ENCODE measurements around the gene MEMO1.

- TF ChIP-seq RARB (CRISPR knock-in tag; IDR thresholded peaks at IDR 0.05): no peak
- no peak for TF ChIP-seq ZFP30 (CRISPR knock-in tag; IDR thresholded peaks at IDR 0.05)
- TF ChIP-seq ZC3H10 (CRISPR knock-in tag; IDR thresholded peaks at IDR 0.05): no peak
- no peak for TF ChIP-seq ARNTL (CRISPR knock-in tag; IDR thresholded peaks at IDR 0.05; ENCODE audit: borderline replicate concordance, low read depth)
- TF ChIP-seq ZFP3 (CRISPR knock-in tag; IDR thresholded peaks at IDR 0.05): no peak
- TF ChIP-seq GLIS3 (CRISPR knock-in tag; IDR thresholded peaks at IDR 0.05): no peak
- TF ChIP-seq ISL1 (CRISPR knock-in tag; IDR thresholded peaks at IDR 0.05): no peak
- no peak for TF ChIP-seq POU6F1 (CRISPR knock-in tag; IDR thresholded peaks at IDR 0.05; ENCODE audit: borderline replicate concordance, low read depth)
- TF ChIP-seq PATZ1 (CRISPR knock-in tag; IDR thresholded peaks at IDR 0.05; ENCODE audit: borderline replicate concordance): no peak
- no peak for TF ChIP-seq TOX (CRISPR knock-in tag; IDR thresholded peaks at IDR 0.05; ENCODE audit: borderline replicate concordance)
- TF ChIP-seq ESRRG (CRISPR knock-in tag; IDR thresholded peaks at IDR 0.05): no peak
Observed at GRCh38 chr2:31997653-31998052, 13.2 kb downstream of the MEMO1 start.
